ENCODE results near the gene FPR1. TPM values are rescaled to one million over a fixed set of nuclear protein-coding genes. Genes with fewer than 3 reads are reported as not detected.

The FPR1 gene
- polyA plus RNA-seq, 2 donors, result 0.49 to 1.00 TPM

DNA sequence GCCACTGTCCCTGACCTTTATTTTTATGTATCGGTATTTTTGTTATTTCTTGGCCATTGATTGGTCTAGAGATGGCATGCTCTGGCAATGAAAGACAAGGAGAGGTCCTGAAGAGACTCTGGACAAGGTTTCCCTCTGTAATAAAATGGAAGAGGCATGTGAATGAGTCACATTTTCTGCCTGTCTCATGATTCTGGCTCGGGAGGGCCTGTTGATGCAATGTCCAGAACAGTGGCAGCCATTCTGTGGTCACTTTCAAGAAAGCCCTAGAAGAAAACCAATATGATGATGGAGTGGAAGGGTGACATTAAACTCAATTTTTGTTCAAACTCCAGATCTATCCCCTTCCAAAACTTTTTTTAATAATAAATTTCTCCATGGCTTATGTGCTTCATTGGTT lies 41.3 kb upstream of the FPR1 start:
- WGBS, 2 donors, result 63 to 65% methylated on average over 2 of the region's 2 CpGs
- no peak overlapping the region for H3K27ac ChIP-seq (ENCODE audit: low read depth in 2 of 2, low read length in 1 of 2)

DNA sequence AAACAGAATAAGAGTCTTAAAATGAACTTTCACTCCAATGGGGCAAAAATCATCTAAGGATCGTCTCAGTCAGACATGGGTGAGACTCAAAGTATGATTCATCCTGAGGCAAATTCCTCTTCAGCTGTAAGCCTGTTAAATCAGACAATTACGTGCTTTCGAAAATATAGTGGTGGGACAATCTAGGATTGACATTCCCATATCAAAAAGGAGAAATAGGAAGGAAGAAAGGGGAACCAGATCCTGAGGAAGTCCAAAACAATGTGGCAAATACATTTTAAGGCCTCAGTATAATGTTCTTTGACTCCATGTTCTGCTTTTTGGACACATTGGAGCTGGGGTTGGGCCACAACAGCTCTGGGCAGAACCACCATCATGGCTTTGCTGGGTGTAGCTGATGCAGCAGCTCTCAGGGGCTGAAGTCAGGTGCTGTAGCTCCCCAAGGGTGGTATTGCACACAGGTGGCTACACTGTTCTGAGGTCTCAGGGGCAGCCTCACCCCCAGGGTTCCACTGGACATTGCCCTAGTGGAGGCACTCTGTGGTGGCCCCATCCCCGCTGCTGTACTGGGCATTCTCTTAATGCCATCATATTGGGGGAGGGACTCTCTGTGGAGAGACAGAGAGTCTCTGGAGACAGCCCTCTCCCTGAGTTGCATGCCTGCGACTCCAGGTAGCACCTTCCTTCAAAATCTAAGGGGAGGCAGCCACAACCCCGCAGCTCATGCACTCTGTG lies 37.5 kb upstream of the FPR1 start:
- Histone ChIP-seq H3K27ac (ENCODE audit: low read depth in 2 of 2, low read length in 1 of 2) (no peak overlapping the region), H3K9me3 (ENCODE audit: control insufficient read depth in 2 of 2, insufficient read depth in 1 of 2, low read depth in 1 of 2, low read length in 1 of 2) (peaks cover 2 to 6% of the 10 kb centered on the region in 2 donors), H3K4me1 (ENCODE audit: control insufficient read depth in 2 of 2, insufficient read depth in 2 of 2, low read length in 1 of 2) (no peaks in the 10 kb centered on the region), H3K4me3 (ENCODE audit: low read depth in 1 of 2, low read length in 2 of 2) (no peak overlapping the region), H3K27me3 (ENCODE audit: control insufficient read depth in 1 of 2, insufficient read depth in 2 of 2, low read length in 2 of 2) (no peaks in the 10 kb centered on the region), H3K36me3 (ENCODE audit: control insufficient read depth in 2 of 2, insufficient read depth in 2 of 2, low read length in 1 of 2) (no peaks in the 10 kb centered on the region)
- WGBS, 2 donors, result 69 to 76% methylated on average over 6 of the region's 6 CpGs

More for the DNA sequence above, 41.3 kb upstream of the FPR1 start:
- H3K36me3 ChIP-seq (ENCODE audit: control insufficient read depth in 2 of 2, insufficient read depth in 2 of 2, low read length in 1 of 2), result no peaks in the 10 kb centered on the region
- no peak overlapping the region for H3K4me3 ChIP-seq (ENCODE audit: low read depth in 1 of 2, low read length in 2 of 2)
- H3K9me3 ChIP-seq (ENCODE audit: control insufficient read depth in 2 of 2, insufficient read depth in 1 of 2, low read depth in 1 of 2, low read length in 1 of 2), result peaks cover 0 to 6% of the 10 kb centered on the region in 2 donors
- no peaks in the 10 kb centered on the region for H3K4me1 ChIP-seq (ENCODE audit: control insufficient read depth in 2 of 2, insufficient read depth in 2 of 2, low read length in 1 of 2)
- H3K27me3 ChIP-seq (ENCODE audit: control insufficient read depth in 1 of 2, insufficient read depth in 2 of 2, low read length in 2 of 2), result no peaks in the 10 kb centered on the region

DNA sequence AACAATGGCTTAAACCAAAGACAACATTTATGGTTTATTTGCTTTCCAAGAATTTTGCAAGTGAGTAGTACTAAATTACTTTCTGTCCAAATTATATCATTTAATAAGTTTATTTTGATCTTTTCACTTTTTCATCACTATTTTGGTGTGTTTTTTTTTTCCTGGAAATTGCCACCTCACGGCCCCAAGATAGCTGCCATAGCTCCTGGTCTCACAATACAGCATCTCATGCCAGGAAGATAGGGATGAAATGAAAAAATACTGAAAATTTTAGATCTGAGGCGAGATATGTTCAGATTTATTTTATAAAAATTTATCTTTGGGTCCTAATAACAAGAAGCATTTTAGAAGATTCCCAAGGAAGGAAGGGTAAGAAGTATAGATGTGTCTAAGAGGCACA lies 36.4 kb upstream of the FPR1 start:
- no peaks in the 10 kb centered on the region for H3K36me3 ChIP-seq (ENCODE audit: control insufficient read depth in 2 of 2, insufficient read depth in 2 of 2, low read length in 1 of 2)
- H3K9me3 ChIP-seq (ENCODE audit: control insufficient read depth in 2 of 2, insufficient read depth in 1 of 2, low read depth in 1 of 2, low read length in 1 of 2), result peaks cover 2 to 6% of the 10 kb centered on the region in 2 donors
- H3K27ac ChIP-seq (ENCODE audit: low read depth in 2 of 2, low read length in 1 of 2), result no peak overlapping the region
- H3K4me3 ChIP-seq (ENCODE audit: low read depth in 1 of 2, low read length in 2 of 2), result no peak overlapping the region
- H3K4me1 ChIP-seq (ENCODE audit: control insufficient read depth in 2 of 2, insufficient read depth in 2 of 2, low read length in 1 of 2), result no peaks in the 10 kb centered on the region
- no peaks in the 10 kb centered on the region for H3K27me3 ChIP-seq (ENCODE audit: control insufficient read depth in 1 of 2, insufficient read depth in 2 of 2, low read length in 2 of 2)
- WGBS, 2 donors, result 64 to 68% methylated on average over 2 of the region's 2 CpGs

DNA sequence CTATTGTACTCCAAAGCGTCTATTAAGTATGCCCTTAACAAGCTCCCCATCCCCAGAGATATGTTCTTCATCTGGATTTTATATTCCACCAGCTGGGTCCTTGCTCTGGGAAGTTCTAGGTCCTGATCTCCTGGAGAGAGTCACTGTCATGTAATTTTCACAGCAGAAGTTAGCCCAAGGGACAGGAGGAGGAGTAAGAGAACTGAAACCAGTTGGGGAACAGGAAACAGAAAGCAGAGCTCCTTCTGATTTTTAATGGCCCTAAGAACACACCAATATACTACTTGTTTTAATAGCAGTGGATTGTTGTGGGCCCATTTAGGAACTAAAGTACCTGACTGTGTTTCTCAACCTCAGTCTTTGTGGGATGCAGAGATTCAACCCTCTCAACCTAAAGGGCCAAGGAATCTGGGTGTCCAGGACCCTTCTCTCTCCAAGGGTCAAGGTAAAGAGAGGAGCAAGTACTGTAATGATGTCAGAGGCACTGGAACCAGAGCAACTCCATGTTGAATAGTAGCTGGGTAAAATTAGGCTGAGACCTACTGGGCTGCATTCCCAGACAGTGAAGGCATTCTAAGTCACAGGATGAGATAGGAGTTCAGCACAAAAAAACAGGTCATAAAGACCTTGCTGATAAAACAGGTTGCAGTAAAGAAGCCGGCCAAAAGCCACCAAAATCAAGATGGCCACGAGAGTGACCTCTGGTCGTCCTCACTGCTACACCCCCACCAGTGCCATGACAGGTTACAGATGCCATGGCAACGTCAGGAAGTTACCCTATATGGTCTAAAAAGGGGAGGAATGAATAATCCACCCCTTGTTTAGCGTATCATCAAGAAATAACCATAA lies 35.2 kb upstream of the FPR1 start:
- Histone ChIP-seq H3K4me3 (ENCODE audit: low read depth in 1 of 2, low read length in 2 of 2) (no peak overlapping the region), H3K27me3 (ENCODE audit: control insufficient read depth in 1 of 2, insufficient read depth in 2 of 2, low read length in 2 of 2) (no peaks in the 10 kb centered on the region), H3K9me3 (ENCODE audit: control insufficient read depth in 2 of 2, insufficient read depth in 1 of 2, low read depth in 1 of 2, low read length in 1 of 2) (peaks cover 2 to 4% of the 10 kb centered on the region in 2 donors), H3K36me3 (ENCODE audit: control insufficient read depth in 2 of 2, insufficient read depth in 2 of 2, low read length in 1 of 2) (no peaks in the 10 kb centered on the region), H3K27ac (ENCODE audit: low read depth in 2 of 2, low read length in 1 of 2) (no peak overlapping the region), H3K4me1 (ENCODE audit: control insufficient read depth in 2 of 2, insufficient read depth in 2 of 2, low read length in 1 of 2) (no peaks in the 10 kb centered on the region)
- 57 to 67% methylated on average over 6 of the region's 6 CpGs for WGBS, 2 donors

DNA sequence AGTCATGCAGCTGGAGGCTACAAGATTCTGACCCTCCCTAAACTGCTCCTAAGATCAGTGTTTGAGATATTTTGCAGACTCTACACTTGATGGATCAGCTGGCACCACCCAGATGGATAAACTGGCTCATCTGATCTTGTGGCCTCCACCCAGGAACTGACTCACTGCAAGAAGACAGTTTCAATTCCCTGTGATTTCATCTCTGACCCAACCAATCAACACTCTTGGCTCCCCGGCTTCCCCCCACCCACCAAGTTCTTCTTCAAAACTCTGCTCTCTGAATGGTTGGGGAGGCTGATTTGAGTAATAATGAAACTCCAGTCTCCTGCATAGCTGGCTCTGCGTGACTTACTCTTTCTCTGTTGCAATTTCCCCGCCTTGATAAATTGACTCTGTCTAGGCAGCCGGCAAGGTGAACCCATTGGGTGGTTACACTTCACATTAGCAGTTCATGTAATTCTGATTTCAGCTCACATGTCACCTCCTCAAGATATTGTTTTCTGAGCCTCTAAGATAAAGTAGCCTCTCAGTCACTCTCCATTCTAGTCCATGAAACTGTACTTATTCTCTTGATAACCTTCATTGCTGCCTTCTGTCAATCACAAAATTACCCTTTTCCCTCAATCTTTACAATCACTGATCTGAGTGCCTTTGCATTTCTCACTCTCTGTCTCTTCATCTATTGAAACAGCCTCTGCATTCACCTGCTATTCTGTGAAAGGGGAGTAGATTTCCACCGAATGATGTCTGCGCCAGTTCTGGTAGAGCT lies 33.4 kb upstream of the FPR1 start:
- no peak overlapping the region for H3K27ac ChIP-seq (ENCODE audit: low read depth in 2 of 2, low read length in 1 of 2)
- no peak overlapping the region for H3K4me3 ChIP-seq (ENCODE audit: low read depth in 1 of 2, low read length in 2 of 2)
- peaks cover 2 to 4% of the 10 kb centered on the region in 2 donors for H3K9me3 ChIP-seq (ENCODE audit: control insufficient read depth in 2 of 2, insufficient read depth in 1 of 2, low read depth in 1 of 2, low read length in 1 of 2)
- H3K27me3 ChIP-seq (ENCODE audit: control insufficient read depth in 1 of 2, insufficient read depth in 2 of 2, low read length in 2 of 2), result no peaks in the 10 kb centered on the region
- no peaks in the 10 kb centered on the region for H3K36me3 ChIP-seq (ENCODE audit: control insufficient read depth in 2 of 2, insufficient read depth in 2 of 2, low read length in 1 of 2)
- WGBS, 2 donors, result 50 to 59% methylated on average over 6 of the region's 6 CpGs
- no peaks in the 10 kb centered on the region for H3K4me1 ChIP-seq (ENCODE audit: control insufficient read depth in 2 of 2, insufficient read depth in 2 of 2, low read length in 1 of 2)

DNA sequence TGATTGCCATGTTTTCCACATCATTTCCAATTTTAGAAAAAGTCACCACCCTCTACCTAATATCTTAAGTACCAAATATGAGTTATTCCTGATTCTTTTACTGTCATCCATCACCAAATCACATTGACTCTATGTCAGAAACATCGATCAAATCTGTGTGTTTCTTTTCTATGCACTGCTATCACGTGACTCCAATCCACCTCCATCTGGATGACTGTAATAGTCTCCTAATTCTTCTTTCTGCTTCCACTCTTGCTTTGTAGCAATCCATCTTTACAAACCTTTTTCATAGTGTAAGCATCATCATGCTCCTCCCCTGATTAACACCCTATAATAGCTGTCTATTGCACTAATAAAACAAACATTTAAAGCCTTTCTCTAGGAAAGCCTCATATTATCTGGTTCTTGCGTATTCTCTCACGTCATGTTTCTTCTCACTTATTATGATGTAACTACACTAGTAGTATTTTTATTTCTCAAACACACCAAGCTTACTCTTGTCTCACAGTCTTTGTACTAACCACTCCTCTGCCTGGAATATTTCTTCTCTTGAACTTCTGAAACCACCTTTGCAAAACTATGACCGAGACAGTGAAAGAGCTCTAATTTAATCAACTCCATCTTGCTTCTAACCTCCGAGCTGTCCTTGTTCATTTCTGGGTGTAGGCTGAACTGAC lies 32.6 kb upstream of the FPR1 start:
- 61 to 62% methylated on average over 6 of the region's 6 CpGs for WGBS, 2 donors
- no peak overlapping the region for H3K4me3 ChIP-seq (ENCODE audit: low read depth in 1 of 2, low read length in 2 of 2)
- H3K4me1 ChIP-seq (ENCODE audit: control insufficient read depth in 2 of 2, insufficient read depth in 2 of 2, low read length in 1 of 2), result no peaks in the 10 kb centered on the region
- H3K27ac ChIP-seq (ENCODE audit: low read depth in 2 of 2, low read length in 1 of 2), result no peak overlapping the region
- peaks cover 0 to 2% of the 10 kb centered on the region in 2 donors for H3K9me3 ChIP-seq (ENCODE audit: control insufficient read depth in 2 of 2, insufficient read depth in 1 of 2, low read depth in 1 of 2, low read length in 1 of 2)
- H3K36me3 ChIP-seq (ENCODE audit: control insufficient read depth in 2 of 2, insufficient read depth in 2 of 2, low read length in 1 of 2), result no peaks in the 10 kb centered on the region
- no peaks in the 10 kb centered on the region for H3K27me3 ChIP-seq (ENCODE audit: control insufficient read depth in 1 of 2, insufficient read depth in 2 of 2, low read length in 2 of 2)

DNA sequence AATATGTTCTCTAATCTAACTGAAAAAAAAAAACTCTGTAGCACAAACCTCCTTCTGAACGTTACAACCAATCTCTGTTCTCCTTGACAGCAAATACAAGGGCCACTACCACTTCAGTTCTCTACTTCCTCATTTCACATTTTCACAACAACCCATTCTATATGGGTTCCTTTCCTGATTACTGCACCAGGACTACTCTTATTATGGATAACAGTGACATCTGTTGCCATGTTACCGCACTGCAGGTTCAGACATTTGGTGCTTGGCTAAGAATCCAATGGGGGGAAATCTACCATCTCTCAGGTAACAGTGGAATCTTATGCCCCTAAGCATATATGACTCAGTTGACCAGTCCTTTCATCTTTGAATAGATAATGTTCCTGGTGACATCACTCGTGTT lies 31.7 kb upstream of the FPR1 start:
- no peaks in the 10 kb centered on the region for H3K4me1 ChIP-seq (ENCODE audit: control insufficient read depth in 2 of 2, insufficient read depth in 2 of 2, low read length in 1 of 2)
- no peak overlapping the region for H3K4me3 ChIP-seq (ENCODE audit: low read depth in 1 of 2, low read length in 2 of 2)
- WGBS, 2 donors, result 23 to 27% methylated on average over 3 of the region's 3 CpGs
- no peak overlapping the region for H3K27ac ChIP-seq (ENCODE audit: low read depth in 2 of 2, low read length in 1 of 2)
- H3K36me3 ChIP-seq (ENCODE audit: control insufficient read depth in 2 of 2, insufficient read depth in 2 of 2, low read length in 1 of 2), result no peaks in the 10 kb centered on the region
- H3K9me3 ChIP-seq (ENCODE audit: control insufficient read depth in 2 of 2, insufficient read depth in 1 of 2, low read depth in 1 of 2, low read length in 1 of 2), result peaks cover 0 to 2% of the 10 kb centered on the region in 2 donors
- H3K27me3 ChIP-seq (ENCODE audit: control insufficient read depth in 1 of 2, insufficient read depth in 2 of 2, low read length in 2 of 2), result no peaks in the 10 kb centered on the region

DNA sequence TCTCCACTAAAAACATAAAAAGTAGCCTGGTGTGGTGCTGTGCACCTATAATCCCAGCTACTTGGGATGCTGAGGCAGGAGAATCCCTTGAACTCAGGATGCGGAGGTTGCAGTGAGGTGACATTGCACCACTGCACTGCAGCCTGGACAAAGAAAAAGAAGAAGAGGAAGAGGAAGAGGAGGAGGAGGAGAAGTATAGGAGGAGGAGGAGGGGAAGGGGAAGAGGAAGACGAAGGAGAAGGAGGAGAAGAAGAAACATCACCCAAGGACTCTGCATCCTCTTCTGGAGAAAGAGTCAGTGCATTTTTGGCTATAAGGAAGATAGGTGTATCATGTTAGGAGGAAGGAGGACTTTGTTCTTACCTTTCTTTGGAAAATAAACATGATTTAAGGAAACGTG lies 30.3 kb upstream of the FPR1 start:
- 50% methylated on average over 3 of the region's 3 CpGs for WGBS, 2 donors
- Histone ChIP-seq H3K4me3 (ENCODE audit: low read depth in 1 of 2, low read length in 2 of 2) (no peak overlapping the region), H3K9me3 (ENCODE audit: control insufficient read depth in 2 of 2, insufficient read depth in 1 of 2, low read depth in 1 of 2, low read length in 1 of 2) (peaks cover 0 to 2% of the 10 kb centered on the region in 2 donors), H3K4me1 (ENCODE audit: control insufficient read depth in 2 of 2, insufficient read depth in 2 of 2, low read length in 1 of 2) (no peaks in the 10 kb centered on the region), H3K27ac (ENCODE audit: low read depth in 2 of 2, low read length in 1 of 2) (no peak overlapping the region), H3K27me3 (ENCODE audit: control insufficient read depth in 1 of 2, insufficient read depth in 2 of 2, low read length in 2 of 2) (no peaks in the 10 kb centered on the region), H3K36me3 (ENCODE audit: control insufficient read depth in 2 of 2, insufficient read depth in 2 of 2, low read length in 1 of 2) (no peaks in the 10 kb centered on the region)

DNA sequence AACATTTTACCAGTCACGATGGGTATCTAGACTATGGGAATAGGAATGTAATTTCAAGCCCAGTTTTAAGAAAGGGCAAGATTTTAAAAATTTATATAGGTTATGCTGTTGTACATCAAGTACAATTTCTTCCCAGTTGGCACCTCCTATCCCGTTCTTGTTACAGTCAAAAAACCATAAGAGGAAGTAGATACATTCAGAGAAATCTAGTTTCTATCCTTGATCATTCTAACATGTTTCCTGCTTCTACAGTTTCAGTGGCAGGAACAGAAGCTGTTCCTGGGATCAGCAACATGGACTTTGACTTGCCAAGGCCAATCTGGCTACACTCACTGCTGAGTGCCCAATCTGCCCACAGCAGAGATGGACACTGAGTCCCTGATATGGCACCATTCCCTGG lies 28.6 kb upstream of the FPR1 start:
- no peak overlapping the region for H3K4me3 ChIP-seq (ENCODE audit: low read depth in 1 of 2, low read length in 2 of 2)
- H3K36me3 ChIP-seq (ENCODE audit: control insufficient read depth in 2 of 2, insufficient read depth in 2 of 2, low read length in 1 of 2), result no peaks in the 10 kb centered on the region
- no peaks in the 10 kb centered on the region for H3K27me3 ChIP-seq (ENCODE audit: control insufficient read depth in 1 of 2, insufficient read depth in 2 of 2, low read length in 2 of 2)
- no peak overlapping the region for H3K27ac ChIP-seq (ENCODE audit: low read depth in 2 of 2, low read length in 1 of 2)
- 43 to 53% methylated on average over 2 of the region's 2 CpGs for WGBS, 2 donors
- peaks cover 0 to 2% of the 10 kb centered on the region in 2 donors for H3K9me3 ChIP-seq (ENCODE audit: control insufficient read depth in 2 of 2, insufficient read depth in 1 of 2, low read depth in 1 of 2, low read length in 1 of 2)
- no peaks in the 10 kb centered on the region for H3K4me1 ChIP-seq (ENCODE audit: control insufficient read depth in 2 of 2, insufficient read depth in 2 of 2, low read length in 1 of 2)

All from esophagus (tissue), 2 donors.